ENCODE data around the gene ZNF688.

- TF ChIP-seq PBX2 (CRISPR knock-in tag; IDR thresholded peaks at IDR 0.05; ENCODE audit: low read depth), result no peak
- TF ChIP-seq PBX2 (tag; conservative IDR thresholded peaks at IDR 0.05; ENCODE audit: low read depth), result no peak
- no peak for TF ChIP-seq SNAPC5 (CRISPR knock-in tag; IDR thresholded peaks at IDR 0.05)
- no peak for TF ChIP-seq POLR2AphosphoS5 (IDR thresholded peaks at IDR 0.05; ENCODE audit: control insufficient read depth, insufficient read depth, low read depth, low read length)
- TF ChIP-seq SREBF2 (CRISPR knock-in tag; IDR thresholded peaks at IDR 0.05), result no peak
- TF ChIP-seq JUNB (CRISPR knock-in tag; conservative IDR thresholded peaks at IDR 0.05), result no peak
- no peak for TF ChIP-seq E2F1 (CRISPR knock-in tag; IDR thresholded peaks at IDR 0.05)
- TF ChIP-seq SMARCA5 (IDR thresholded peaks at IDR 0.05), result no peak
These were observed 3.2 kb upstream of the ZNF688 start for GRCh38 chr16:30574678-30575077.
